Stimulated activated naive CD8-positive, alpha-beta T cell treated with anti-CD3 and anti-CD28 coated beads, Interleukin-15, Interleukin-2, amounts not matched to agents 100 U/mL and 50 U/mL, for 24 hours (primary cell): ENCODE results near the gene PNMA6E.
A peak's percentile ranks its signal among the peaks of the same experiment; 100 is the strongest.
"Not testable (repeated sequence)": the region's sequence is repeated elsewhere in the genome, so short reads cannot be mapped to it uniquely, and the experiment has no call there.

ENCODE experiments used
- ATAC-seq: fragments of 150-1000 bp; cut with Tn5 transposase; one replicate; pipeline ENCODE4 v1.10.0; 2021
- DNase-seq: peaks from one replicate; pipeline ENCODE4 v3.0.0; 2021

Gene PNMA6E

GRCh38 chrX:153407736-153408135, 6.6 kb upstream of the PNMA6E start:
- no peak for DNase-seq
- ATAC-seq, result no peak

GRCh38 chrX:153406903-153407302, 5.8 kb upstream of the PNMA6E start:
- DNase-seq, result no peak
- ATAC-seq, result no peak

GRCh38 chrX:153406011-153406410, 4.9 kb upstream of the PNMA6E start:
- ATAC-seq (no peak), DNase-seq (no peak)

GRCh38 chrX:153405426-153405825, 4.3 kb upstream of the PNMA6E start:
- DNase-seq (no peak), ATAC-seq (no peak)

GRCh38 chrX:153404333-153404732, 3.2 kb upstream of the PNMA6E start:
- DNase-seq, ATAC-seq: not testable (repeated sequence)

DNA sequence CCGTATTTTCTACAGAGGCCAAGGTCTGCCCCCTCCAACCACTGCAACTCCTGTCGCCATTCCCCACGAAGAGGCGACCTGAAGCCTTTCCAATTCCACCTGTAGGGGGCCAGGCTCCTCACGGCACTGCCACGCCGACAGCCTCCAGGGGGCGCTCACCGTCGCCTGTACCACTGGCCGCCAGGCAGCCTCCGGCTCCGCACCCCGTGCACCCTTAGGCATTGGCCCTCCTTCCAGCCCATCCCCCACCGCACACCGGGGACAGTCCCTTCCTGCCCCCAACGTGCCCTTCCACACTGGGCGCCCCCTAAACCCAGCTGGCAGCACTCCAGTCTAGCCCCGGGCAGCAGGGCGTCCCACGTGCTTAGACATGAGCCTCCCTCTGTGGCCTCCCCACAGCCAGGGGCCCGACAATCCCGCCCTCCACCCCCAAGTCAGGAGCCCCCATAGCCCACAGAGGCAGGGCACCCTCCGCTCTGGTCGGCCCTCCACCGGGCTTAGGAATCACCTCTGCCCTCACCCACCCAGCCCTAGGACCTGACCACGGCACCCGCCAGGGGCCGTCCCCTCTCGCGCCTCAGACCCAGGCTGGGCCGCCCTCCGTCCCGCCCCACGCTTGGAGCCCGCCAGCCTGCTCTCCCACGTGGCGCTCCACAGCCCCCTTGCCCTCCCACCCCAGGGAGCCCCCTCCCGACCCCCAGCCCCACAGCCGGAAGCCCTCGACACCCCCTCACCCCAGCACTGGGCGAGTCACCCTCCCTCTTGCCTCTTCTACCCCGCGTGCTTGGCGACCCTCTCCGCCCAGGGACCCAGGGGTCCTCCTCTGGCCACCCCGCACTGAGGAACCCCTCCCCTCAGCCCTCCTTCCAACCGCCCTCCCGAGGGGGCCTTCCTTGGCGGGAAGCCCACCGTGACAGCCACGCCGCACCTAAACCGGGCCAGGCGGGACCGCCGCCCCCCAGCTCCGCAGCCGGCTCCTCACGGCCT, 711 bp downstream of the PNMA6E start:
- DNase-seq (peak; percentile 66), ATAC-seq (peak; percentile 77)

DNA sequence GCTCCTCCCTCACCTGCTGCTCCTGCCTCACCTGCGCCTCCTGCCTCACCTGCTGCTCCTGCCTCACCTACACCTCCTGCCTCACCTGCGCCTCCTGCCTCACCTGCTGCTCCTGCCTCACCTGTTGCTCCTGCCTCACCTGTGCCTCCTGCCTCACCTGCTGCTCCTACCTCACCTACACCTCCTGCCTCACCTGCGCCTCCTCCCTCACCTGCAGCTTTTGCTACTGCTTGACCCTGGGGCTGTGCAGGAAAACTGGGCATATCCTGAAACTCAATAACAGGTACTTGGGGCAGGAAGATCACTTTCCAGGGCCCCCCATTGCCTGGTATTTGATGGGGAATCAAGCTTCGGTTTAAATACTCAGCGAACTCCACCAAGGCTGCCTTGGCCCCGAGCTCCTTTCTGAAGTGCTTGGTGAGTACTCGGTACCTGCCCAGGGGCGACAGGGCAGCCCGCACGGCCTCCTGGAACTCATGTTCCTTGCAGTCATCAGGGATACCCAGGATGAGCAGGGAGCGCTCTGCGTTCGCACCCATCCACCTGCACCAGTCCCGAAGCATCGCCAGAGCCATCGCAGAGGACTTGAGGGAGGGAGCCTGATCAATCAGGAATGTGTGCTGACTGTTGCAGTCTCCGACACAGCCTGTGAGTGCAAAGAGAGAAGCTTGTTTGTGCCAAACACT, 2.7 kb downstream of the PNMA6E start:
- DNase-seq (no peak), ATAC-seq (no peak)

- DNase-seq (no peak), ATAC-seq (no peak)
These were observed 3.7 kb downstream of the PNMA6E start for GRCh38 chrX:153397256-153397960.

DNA sequence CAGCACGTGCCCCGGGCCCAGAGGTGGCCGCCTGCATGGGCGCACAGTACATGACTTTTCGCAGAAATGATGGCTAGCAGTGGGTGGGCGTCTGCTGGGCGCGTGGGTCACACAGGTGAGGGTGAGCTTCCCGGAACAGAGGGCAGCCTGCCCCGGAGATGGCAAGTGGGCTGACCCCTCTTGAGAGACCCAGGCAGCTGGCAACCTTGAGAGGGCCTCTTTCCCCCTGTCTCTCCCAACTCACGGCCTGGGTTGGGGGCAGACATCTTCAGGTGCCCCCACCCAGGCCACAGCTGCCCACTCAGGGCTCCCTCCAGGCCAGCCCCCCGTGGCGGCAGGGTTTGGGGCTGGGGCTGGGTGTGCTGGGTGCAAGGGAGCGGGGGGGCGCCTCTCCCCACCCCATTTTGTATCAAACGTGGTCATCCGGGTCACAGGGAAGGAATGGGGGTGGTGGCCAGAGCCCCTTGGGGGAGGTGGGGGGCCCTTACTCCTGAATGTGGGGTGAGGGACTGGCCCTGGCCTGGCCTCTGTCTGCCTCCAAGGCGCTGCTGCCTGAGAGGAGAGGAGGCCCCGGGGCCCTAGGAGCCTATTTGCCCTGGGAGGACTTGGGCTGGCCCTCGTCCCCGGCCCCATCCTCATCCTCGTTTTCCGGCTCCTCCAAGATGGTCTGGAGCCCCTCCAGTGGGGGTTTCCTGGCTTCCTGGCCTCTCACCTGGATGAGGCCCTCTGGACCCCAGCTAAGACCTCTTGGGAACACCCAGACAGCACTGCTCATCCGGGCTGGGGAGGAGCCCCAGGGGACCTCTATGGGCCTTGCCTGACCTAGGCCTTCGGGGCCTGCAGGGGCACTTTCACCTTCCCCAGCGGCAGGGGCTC, 4.6 kb downstream of the PNMA6E start:
- ATAC-seq (no peak), DNase-seq (no peak)

DNA sequence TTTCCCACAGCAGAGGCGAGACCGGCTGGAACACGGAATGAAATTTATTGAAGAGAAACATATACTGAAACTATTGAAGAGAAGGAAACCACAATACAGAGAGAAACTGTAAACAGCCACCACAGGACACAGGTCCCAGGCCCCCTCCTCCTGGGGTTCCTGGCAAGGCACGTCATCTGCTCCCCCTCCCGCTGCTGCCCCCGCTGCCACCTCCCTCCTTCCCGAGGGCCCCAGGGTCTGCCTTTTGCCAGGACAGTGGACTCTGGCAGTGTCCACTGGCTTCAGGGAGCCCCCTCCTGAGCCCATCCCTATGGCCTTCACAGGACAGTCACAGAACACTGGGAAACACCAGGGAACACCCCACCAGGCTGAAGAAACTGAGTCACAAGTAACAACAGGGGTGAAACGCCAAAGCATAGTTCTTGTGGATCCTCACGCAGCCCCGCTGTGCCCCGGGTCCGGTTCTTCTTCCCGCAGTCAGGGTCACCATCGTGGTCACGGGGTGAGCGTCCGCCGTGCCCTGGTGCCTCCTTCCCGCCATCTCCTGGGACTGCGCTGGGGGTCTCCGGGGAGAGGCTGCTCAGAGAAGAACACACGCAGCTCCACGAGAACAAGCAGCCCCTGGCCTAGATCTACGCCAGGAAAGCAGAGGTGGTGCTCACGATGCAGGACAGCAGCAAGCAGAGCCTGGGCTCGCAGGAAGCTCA, 5.4 kb downstream of the PNMA6E start:
- ATAC-seq (no peak), DNase-seq (no peak)

DNA sequence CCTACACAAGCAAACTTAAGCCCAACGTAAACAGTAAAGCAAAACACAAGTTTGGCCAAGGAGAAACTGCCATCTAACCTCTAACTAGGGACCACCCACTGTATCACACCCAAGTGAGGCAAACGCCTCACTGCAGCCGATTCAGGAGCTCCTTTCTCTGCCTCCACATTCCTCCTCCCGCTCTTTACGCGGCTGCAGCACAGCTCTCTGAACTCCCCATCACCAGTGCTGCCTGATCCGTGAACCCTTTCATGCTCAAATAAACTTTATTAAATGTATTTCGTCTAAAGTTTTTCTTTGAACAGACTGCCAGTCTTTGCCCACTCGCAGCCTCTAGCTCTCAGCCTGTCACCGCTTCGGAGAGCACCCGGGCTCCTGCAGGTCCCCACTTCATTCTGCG, 6.5 kb downstream of the PNMA6E start:
- DNase-seq, result no peak
- no peak for ATAC-seq

GRCh38 chrX:153392642-153393321, 8.4 kb downstream of the PNMA6E start:
- ATAC-seq (no peak), DNase-seq (no peak)

DNA sequence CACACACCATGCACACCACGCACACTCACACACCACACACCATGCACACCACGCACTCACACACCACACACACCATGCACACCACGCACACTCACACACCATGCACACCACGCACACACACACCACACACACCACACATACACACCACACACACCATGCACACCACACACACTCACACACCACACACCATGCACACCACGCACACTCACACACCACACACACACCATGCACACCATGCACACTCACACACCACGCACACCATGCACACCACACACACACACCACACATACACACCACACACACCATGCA, 11.7 kb downstream of the PNMA6E start:
- ATAC-seq, DNase-seq: not testable (repeated sequence)

- no peak for ATAC-seq
- DNase-seq, result no peak
These were observed 12.3 kb downstream of the PNMA6E start for GRCh38 chrX:153388722-153389459.

- no peak for DNase-seq
- ATAC-seq, result no peak
These were observed 13.0 kb downstream of the PNMA6E start for GRCh38 chrX:153387987-153388721.

GRCh38 chrX:153387345-153387744, 13.8 kb downstream of the PNMA6E start:
- DNase-seq, result no peak
- ATAC-seq, result no peak

DNA sequence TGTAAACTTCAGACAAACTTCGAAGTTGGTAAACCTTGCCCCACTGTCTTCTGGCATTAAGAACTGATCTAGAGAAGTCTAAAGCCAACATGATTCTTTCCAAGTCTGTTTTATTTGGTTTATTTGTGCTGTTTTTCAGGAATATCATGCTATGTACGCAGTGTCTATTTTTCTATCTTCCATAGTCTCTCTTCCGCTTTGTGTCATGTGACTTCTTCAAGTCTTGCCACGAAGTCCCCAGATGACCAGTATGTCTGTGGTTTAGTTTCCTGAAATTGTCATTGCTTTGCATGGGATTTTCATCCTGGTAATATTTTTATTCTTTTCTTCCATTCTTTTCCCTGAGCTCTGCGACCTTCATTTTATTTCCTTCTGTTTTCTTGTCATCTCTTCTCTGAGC, 15.1 kb downstream of the PNMA6E start:
- ATAC-seq, result no peak

DNA sequence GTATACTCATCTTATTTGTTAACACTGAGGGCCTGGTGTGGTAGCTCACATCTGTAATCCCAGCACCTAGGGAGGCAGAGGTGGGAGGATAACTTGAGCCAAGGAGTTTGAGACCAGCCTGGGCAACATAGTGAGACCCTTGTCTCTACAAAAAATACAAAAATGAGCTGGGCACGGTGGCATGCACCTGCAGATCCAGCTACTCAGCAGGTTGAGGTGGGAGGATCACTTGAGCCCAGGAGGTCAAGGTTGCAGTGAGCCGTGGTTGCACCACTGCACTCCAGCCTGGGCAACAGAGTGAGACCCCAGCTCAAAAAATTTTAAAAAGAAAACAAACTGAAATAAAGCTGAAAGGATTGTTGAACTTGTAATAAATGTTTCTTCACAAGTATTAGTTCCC, 16.2 kb downstream of the PNMA6E start:
- ATAC-seq, DNase-seq: not testable (repeated sequence)

More for the DNA sequence above, 15.1 kb downstream of the PNMA6E start:
- DNase-seq, result no peak

GRCh38 chrX:153384390-153384789, 16.8 kb downstream of the PNMA6E start:
- no peak for DNase-seq
- no peak for ATAC-seq
